GM12873 (cell line): ENCODE results near the gene OLFML2B.

Experiments
- TF ChIP-seq, protein P1 (sequence below): IDR thresholded peaks from 2 replicates; pipeline ENCODE4 v1.5.1; 2012; ENCODE audit warnings: low read depth, mild to moderate bottlenecking, moderate library complexity, low read length, control low read depth; ENCODE audit not compliant: insufficient read depth; ENCODE audit errors: missing control alignments

OLFML2B gene

DNA sequence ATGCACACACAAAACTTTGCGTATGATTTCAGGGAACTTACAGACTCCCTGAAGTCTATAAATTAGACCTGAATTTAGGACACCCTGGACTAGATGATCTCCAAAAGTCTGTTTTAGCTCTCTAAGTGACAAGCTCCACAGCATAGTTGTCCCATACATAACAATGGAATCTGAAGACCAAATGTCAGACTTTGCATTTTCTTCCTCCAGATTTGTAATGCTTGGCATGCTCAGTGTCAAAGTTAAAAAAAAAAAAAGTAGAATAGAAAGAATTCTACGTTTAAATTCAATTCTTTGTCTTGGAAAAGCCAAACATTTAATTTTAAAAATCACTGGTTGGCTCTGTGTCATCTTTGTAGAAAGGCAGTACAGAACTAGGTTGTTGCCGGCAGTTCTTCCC lies 66.7 kb downstream of the OLFML2B start:
- TF ChIP-seq, protein P1, sequence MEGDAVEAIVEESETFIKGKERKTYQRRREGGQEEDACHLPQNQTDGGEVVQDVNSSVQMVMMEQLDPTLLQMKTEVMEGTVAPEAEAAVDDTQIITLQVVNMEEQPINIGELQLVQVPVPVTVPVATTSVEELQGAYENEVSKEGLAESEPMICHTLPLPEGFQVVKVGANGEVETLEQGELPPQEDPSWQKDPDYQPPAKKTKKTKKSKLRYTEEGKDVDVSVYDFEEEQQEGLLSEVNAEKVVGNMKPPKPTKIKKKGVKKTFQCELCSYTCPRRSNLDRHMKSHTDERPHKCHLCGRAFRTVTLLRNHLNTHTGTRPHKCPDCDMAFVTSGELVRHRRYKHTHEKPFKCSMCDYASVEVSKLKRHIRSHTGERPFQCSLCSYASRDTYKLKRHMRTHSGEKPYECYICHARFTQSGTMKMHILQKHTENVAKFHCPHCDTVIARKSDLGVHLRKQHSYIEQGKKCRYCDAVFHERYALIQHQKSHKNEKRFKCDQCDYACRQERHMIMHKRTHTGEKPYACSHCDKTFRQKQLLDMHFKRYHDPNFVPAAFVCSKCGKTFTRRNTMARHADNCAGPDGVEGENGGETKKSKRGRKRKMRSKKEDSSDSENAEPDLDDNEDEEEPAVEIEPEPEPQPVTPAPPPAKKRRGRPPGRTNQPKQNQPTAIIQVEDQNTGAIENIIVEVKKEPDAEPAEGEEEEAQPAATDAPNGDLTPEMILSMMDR, result no peak

DNA sequence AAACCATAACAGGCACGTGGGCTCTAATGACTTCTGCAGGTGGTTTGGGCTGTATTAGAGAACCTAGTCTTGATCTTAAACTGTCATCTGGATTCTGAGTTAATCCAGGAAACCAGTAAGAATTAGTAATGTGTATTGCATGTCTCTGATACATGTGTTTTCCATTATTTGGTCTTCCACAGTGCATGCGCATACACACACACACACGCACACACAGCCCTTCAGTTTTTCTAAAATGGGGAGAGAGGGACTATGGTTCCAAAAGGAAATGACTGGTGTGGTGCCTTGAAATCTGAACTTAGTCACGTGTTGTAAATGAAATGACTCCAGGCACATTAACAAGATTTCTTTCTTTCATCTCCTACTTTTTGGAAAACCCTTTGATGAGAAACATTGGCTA lies 67.6 kb downstream of the OLFML2B start:
- TF ChIP-seq, protein P1, result no peak

DNA sequence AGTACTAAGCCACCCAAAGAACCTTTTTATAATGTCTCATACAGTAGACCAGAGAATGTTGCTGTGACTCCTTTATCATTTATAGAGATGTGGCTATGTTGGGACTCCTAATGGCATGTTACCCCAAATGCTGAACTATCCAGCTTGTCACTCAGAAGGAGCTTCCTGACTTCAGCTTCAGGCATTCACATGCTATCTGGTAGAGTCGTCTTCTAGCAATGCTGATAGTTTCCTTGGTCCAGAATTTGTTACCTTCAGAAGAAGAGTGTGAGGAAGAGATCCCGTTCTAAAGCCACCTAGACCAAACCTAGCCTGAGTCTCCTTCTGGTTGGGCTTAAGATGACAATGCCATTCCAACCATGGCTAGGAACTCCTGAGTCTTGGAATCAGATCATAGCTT lies 68.1 kb downstream of the OLFML2B start:
- TF ChIP-seq, protein P1, result no peak

DNA sequence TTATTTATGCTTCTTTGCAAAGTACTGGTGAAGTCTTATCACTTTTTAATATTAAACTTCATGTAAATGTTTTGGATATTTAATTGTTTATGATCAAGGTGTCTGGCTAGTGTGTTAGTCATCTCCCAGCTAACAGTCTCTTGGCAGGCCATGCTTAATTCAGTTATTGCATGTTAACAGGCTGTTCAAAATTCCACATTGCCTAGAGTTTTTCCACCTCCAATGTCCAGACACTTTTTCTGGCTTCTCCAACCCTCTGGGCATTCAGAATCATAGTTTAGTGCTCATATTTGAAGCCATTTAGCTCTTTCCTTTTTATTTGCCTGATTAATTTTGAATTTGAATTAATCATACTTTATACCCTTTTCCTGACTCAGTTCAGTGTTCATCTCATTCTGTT lies 69.2 kb downstream of the OLFML2B start:
- TF ChIP-seq, protein P1, result no peak

DNA sequence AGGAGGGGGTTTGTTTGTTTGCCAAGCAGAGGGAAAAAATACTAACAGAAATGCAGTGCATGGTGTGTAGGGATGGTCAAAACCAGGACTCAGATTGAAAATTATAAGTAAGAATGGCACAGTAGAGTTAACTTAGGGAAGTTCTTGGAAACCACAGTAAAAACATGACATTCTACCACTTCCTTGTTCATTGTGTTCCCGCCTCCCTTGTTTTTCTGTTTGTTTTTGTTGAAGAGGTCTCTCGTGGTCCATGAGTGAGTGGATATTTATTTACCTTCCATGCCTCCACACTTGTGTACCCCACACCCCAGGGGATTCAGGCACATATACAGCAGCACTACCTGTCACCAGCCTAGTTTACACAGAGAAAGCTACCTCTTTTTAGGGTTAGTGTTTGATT lies 69.6 kb downstream of the OLFML2B start:
- TF ChIP-seq, protein P1, result no peak

DNA sequence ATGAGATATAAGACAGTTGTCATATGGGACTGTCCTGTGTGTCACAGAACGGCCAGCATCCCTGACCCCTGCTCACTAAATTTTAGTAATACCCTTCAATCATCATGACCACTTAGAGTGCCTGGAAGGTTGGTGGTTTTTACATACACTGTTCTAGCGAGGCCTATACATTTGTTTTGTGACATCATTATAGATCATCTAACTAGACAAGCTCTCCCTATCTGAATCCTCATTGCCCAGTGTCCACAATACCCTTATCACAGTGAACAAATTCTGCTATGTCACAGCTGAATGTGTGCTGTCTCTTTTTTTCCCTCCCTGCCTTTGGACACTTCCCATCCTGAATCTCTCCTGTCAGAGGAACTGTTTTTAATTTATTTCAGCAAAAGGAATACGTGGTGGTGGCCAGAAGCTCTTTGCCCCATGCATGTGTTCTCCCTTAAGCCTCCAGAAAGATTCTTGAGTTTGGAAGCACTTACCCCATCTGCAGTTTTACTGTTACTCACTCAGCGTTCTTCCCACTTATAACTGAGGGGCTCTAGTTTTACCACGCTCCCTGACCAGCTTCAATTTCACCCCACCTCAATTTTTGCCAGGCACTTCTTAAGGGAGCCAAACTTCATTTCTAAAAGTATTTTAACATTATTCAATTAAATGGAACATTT lies 70.3 kb downstream of the OLFML2B start:
- TF ChIP-seq, protein P1, result no peak

DNA sequence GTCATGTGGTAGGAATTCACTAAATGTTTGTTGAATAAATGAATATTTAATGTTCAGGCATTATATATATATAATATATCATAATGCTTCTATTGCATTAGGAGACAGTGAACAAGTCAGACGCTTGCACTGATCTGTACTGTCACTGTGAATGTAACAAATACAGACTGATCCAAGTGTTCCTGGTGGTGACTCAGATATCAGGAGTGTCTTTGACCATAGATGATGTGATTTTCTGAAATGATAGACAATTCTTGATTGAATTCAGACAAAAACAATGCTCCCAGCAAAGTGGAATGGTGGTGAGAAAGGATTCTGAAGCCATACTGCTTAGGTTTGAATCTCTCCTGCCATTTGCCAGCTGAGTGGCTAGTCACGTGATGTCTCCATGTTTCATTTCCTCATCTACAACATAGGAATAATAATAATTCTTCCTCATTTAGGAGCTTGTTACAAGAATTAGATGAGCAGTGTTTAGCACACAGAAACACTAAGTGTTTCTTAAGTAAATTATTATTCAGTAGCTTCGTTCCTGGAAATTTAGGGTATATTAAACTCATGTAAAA lies 71.0 kb downstream of the OLFML2B start:
- TF ChIP-seq, protein P1, result no peak
